ENCODE data around the gene TAAR1. TPM values are rescaled to one million over a fixed set of nuclear protein-coding genes. Genes with fewer than 3 reads are reported as not detected.
"Not testable (repeated sequence)": the region's sequence is repeated elsewhere in the genome, so short reads cannot be mapped to it uniquely, and the experiment has no call there.

Gene TAAR1
- total RNA-seq, 1 experiment from 2014 or later: not detected

- Mint-ChIP-seq H3K27me3 (ENCODE audit: unreplicated experiment) (no peaks in the 10 kb centered on the region), H3K36me3 (ENCODE audit: insufficient read depth, unreplicated experiment) (no peaks in the 10 kb centered on the region), H3K4me1 (ENCODE audit: low read depth, unreplicated experiment) (no peaks in the 10 kb centered on the region), H3K9me3 (ENCODE audit: low read depth, unreplicated experiment) (peaks cover 3% of the 10 kb centered on the region), H3K27ac (ENCODE audit: unreplicated experiment) (no peak overlapping the region), H3K4me3 (ENCODE audit: low read depth, unreplicated experiment) (no peak overlapping the region)
- no peak for DNase-seq
- CTCF ChIA-PET: interaction anchor here (1.0 kb wide), 3 partner anchors 22 to 118 kb away, joined by 3 to 5 read pairs (median 4); no protein-coding TSS in a partner anchor
- intact Hi-C loops (cut with micrococcal nuclease; ENCODE audit: unreplicated experiment): loop anchor here (5.0 kb wide), 1 partner anchor 37 kb away; no protein-coding TSS in a partner anchor
- TF ChIP-seq CTCF (IDR thresholded peaks at IDR 0.05; ENCODE audit: unreplicated experiment): no peak
- BruUV-seq (replicated peaks): no TSS peak
These were observed 10.2 kb downstream of the TAAR1 start for GRCh38 chr6:132648828-132649227.

- intact Hi-C loops (cut with micrococcal nuclease; ENCODE audit: unreplicated experiment): loop anchor here (5.0 kb wide), 1 partner anchor 36 kb away; no protein-coding TSS in a partner anchor
These were observed 10.6 kb downstream of the TAAR1 start for GRCh38 chr6:132648356-132648755.

GRCh38 chr6:132643547-132643946 is 15.4 kb downstream of the TAAR1 start:
- Mint-ChIP-seq H3K27ac (ENCODE audit: unreplicated experiment) (no peak overlapping the region), H3K4me3 (ENCODE audit: low read depth, unreplicated experiment) (no peak overlapping the region), H3K27me3 (ENCODE audit: unreplicated experiment) (no peaks in the 10 kb centered on the region), H3K9me3 (ENCODE audit: low read depth, unreplicated experiment) (peaks cover 5% of the 10 kb centered on the region), H3K36me3 (ENCODE audit: insufficient read depth, unreplicated experiment) (no peaks in the 10 kb centered on the region), H3K4me1 (ENCODE audit: low read depth, unreplicated experiment) (no peaks in the 10 kb centered on the region)
- no TSS peak for BruUV-seq (replicated peaks)
- CTCF ChIA-PET: no interaction called here
- intact Hi-C loops (cut with micrococcal nuclease; ENCODE audit: unreplicated experiment): no loop called here
- DNase-seq: no peak
- TF ChIP-seq CTCF (IDR thresholded peaks at IDR 0.05; ENCODE audit: unreplicated experiment): no peak

More at GRCh38 chr6:132648356-132648755, 10.6 kb downstream of the TAAR1 start:
- no peaks in the 10 kb centered on the region for H3K27me3 Mint-ChIP-seq (ENCODE audit: unreplicated experiment)
- H3K4me1 Mint-ChIP-seq (ENCODE audit: low read depth, unreplicated experiment): no peaks in the 10 kb centered on the region
- BruUV-seq (replicated peaks): no TSS peak
- H3K27ac Mint-ChIP-seq (ENCODE audit: unreplicated experiment): peak overlapping the region; percentile 66
- H3K4me3 Mint-ChIP-seq (ENCODE audit: low read depth, unreplicated experiment): no peak overlapping the region
- peak; percentile 22 for DNase-seq
- H3K9me3 Mint-ChIP-seq (ENCODE audit: low read depth, unreplicated experiment): peaks cover 3% of the 10 kb centered on the region
- CTCF ChIA-PET: interaction anchor here (1.0 kb wide), 3 partner anchors 22 to 118 kb away, joined by 3 to 5 read pairs (median 4); no protein-coding TSS in a partner anchor
- no peak for TF ChIP-seq CTCF (IDR thresholded peaks at IDR 0.05; ENCODE audit: unreplicated experiment)
- no peaks in the 10 kb centered on the region for H3K36me3 Mint-ChIP-seq (ENCODE audit: insufficient read depth, unreplicated experiment)

- CTCF ChIA-PET; BruUV-seq (replicated peaks); H3K27me3 Mint-ChIP-seq (ENCODE audit: unreplicated experiment); intact Hi-C loops (cut with micrococcal nuclease; ENCODE audit: unreplicated experiment); H3K36me3 Mint-ChIP-seq (ENCODE audit: insufficient read depth, unreplicated experiment); H3K27ac Mint-ChIP-seq (ENCODE audit: unreplicated experiment); DNase-seq; H3K4me1 Mint-ChIP-seq (ENCODE audit: low read depth, unreplicated experiment); H3K4me3 Mint-ChIP-seq (ENCODE audit: low read depth, unreplicated experiment): not testable (repeated sequence)
- peaks cover 13% of the 10 kb centered on the region for H3K9me3 Mint-ChIP-seq (ENCODE audit: low read depth, unreplicated experiment)
These were observed 21.8 kb downstream of the TAAR1 start for GRCh38 chr6:132637135-132637534.

GRCh38 chr6:132635906-132636305 is 23.1 kb downstream of the TAAR1 start:
- H3K27me3 Mint-ChIP-seq (ENCODE audit: unreplicated experiment); intact Hi-C loops (cut with micrococcal nuclease; ENCODE audit: unreplicated experiment); H3K4me3 Mint-ChIP-seq (ENCODE audit: low read depth, unreplicated experiment); H3K36me3 Mint-ChIP-seq (ENCODE audit: insufficient read depth, unreplicated experiment); DNase-seq; CTCF ChIA-PET; BruUV-seq (replicated peaks); H3K27ac Mint-ChIP-seq (ENCODE audit: unreplicated experiment); H3K4me1 Mint-ChIP-seq (ENCODE audit: low read depth, unreplicated experiment): not testable (repeated sequence)
- H3K9me3 Mint-ChIP-seq (ENCODE audit: low read depth, unreplicated experiment): peaks cover 13% of the 10 kb centered on the region

GRCh38 chr6:132635288-132635687 is 23.7 kb downstream of the TAAR1 start:
- DNase-seq; BruUV-seq (replicated peaks); CTCF ChIA-PET; H3K36me3 Mint-ChIP-seq (ENCODE audit: insufficient read depth, unreplicated experiment); H3K27ac Mint-ChIP-seq (ENCODE audit: unreplicated experiment); intact Hi-C loops (cut with micrococcal nuclease; ENCODE audit: unreplicated experiment); H3K4me1 Mint-ChIP-seq (ENCODE audit: low read depth, unreplicated experiment); H3K4me3 Mint-ChIP-seq (ENCODE audit: low read depth, unreplicated experiment); H3K27me3 Mint-ChIP-seq (ENCODE audit: unreplicated experiment): not testable (repeated sequence)
- peaks cover 13% of the 10 kb centered on the region for H3K9me3 Mint-ChIP-seq (ENCODE audit: low read depth, unreplicated experiment)
